Ecto neural progenitor cell (in vitro differentiated cells): ENCODE results near the gene SCN2B.

Source experiments
- DNase-seq: peaks from one replicate; pipeline ENCODE4 v3.0.0-alpha.2; 2018; ENCODE audit warnings: low spot score

SCN2B gene

DNA sequence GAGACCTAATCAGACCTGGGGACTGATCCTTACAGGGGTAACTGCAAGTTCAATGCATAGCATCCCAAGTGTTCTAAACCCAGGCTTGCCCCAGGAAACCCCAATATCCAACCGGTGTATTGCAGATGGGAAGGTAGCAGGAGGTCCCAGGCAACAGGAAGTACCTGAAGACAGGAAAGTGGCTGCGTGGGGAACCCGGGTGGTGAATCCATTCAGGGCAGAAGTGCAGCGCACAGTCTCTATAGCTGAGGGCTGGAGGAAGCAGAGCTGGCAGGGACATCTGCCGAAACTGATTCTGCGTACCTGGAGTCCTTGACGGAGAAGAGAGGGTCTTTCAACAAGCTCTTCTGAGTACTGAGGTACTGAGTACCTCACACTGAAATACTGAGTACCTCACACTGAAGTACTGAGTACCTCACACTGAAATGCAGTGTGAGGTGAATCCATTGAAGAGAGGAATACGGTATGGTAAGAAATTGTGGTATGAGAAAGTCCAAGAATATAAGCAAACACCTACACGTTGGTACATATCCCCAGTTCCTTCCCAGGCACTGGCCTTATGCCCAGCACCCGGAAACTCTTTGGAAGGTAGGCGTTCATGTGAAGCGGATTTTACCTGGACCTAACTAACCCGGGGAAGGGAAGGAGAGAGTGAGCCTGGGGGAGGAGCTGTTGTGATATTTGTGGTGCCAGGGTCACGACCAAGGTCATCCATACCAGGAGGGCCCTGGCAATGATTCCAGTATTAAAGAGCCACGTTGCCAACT is 43.9 kb downstream of the SCN2B start:
- DNase-seq, result no peak

DNA sequence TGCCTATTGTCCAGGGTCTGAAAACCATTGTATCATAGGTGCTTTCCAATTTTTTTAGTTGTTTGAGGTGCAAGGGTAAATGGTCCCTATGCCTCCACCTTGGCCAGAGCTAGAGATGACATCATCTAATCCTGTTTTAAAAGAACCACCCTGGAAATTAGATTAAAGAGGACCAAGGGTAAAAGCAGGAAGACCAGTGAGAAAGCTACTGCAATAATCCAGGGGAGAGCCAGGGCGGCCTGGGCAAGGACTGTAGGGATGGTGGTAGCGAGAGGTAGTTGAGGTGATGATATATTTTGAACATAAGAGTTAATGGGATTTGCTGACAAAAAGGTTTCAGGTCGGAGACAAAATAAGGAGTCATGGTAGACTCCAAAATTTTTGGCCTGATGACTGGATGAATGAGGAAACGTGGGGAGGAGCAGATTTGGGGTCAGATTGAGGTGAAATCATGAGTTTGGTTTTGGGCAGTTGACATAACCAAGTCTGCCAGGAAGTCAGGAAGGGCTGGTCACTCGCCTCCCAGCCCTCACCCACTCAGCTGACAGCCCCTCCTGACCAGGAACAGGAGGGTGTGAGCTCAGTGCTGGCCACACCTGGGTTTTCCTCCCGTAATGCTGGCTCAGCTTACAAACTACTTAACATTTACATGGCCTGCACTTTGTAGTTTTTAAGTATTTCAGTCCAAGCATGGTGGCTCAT is 46.8 kb downstream of the SCN2B start:
- no peak for DNase-seq

DNA sequence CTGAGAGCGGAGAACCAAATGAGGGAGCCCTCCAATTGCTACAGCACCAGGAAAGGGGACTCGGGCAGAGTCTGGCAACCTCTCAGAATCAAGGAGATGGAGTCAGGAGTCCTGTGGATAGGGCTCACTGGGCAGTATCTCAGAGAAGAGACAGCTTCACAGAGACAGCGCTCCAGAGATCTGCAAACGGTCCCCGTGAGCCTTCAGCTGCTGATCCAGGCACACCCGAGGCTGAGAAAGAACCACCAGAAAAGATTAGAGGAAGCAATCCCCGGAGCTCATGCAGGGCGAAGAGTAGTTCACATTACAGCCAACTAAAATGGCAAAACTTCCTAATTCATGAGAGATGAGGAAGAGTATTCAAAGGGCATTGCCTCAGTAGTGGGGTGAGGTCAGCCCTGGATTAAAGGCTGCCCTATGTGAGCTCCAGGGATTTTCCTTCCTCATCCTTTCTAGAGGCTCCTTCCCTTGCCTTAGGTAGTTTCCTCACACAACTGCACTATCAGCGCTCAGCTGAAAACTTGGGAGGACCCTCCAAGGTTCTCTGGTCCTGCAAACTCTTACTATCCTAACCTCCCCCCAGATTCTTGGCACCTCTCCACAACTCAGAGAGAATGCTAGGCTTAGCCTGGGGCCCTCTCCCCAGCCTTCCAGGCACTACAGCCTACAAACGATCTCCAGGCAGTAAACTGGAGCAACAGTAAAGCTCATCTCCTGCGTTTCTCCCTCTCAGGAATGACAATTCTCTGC is 47.5 kb downstream of the SCN2B start:
- DNase-seq, result no peak

DNA sequence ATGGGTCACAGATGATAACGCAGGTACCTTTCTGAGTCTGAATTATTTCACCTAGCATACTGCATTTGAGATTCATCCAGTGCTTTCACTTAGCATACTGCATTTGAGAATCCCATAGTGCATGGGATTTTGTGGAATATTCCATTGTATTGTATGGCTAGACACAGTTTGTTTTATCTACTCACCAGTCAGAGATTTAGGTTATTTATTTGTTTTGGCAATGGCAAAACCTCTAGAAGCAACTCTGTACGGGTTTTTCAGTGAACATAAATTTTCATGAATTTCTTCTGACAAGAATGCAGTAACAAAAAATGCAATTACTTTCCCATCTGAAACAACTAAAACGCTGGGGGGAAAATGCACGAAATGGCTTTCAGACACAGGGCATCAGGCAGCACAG is 48.1 kb downstream of the SCN2B start:
- DNase-seq, result no peak

DNA sequence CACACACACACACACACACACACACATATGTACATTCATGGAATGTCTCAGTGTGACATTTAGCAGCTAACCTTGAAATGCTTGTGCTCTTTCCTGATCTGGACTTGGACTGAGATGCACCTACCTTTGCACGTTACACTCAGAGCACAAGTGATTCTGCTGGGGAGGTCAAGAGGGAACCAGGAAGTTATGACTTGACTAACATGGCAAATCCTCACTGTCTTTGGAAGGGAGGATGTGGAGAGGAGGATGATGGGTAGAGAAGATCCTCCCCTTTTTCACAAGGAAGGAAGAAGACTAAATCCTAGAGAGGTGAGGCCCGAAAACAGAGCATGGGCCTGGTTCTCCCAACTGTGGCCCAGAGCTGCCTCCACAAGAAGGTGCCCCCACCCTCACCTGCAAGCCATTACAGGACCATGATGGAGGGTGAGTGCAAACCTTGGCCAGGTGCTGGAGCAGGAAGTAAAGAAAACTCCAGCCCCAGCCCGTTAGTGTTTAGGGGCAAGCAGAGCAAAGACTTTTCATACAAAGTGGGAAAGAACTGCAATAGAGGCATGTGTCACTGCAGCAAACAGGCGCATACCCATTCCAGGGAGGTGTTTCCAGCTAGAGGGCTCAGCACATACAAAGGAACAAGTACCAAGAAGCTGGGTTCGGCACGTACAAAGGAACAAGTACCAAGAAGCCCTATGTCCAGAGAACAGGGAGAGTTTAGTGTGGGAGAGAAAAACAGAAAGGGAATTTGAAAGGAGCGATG is 50.2 kb downstream of the SCN2B start:
- no peak for DNase-seq

DNA sequence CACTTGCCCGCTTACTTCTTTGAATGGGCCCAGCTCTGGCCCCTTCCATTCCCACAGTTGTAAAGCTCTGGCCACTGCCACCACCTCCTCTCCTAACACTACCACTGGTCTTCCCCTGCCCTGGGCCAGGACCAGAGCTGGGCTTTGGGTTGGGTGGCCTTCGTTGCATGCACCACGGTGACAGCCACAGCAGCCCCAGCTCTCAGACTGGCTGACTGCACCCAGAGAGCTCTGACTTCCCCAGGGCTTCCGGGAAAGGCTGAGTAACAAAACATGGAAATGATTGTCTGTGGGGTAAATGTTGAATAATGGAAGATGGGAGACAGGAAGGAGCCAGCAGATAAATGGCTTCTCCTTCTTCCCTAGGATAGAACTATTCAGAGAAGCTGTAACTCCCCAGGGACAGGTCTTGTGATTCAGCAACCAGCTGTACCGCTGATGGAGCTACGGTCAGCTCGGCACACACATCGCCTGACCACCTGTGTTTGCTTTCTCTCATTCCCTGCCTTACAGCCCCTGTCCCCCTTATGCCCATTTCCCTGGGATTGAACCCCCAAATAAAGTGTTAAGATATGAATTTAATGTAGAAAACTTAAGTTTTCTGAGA is 51.4 kb downstream of the SCN2B start:
- no peak for DNase-seq

DNA sequence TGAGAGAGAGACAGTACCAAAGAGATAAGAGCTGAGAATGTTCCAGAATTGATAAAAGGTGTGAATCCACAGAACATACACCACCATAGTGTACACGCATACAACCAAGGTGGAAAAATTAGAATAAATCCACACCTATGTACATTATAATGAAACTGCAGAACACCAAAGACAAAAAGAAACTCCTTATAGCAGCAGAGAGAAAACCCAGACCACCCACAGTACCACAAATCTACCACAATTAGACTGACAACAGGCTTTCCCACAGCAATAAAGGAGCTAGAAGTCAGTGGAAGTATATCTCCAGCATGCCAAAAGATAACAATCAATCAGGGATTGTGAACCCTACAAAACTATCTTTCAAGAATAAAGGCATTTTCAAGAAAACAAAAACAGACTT is 55.6 kb downstream of the SCN2B start:
- DNase-seq, result no peak

DNA sequence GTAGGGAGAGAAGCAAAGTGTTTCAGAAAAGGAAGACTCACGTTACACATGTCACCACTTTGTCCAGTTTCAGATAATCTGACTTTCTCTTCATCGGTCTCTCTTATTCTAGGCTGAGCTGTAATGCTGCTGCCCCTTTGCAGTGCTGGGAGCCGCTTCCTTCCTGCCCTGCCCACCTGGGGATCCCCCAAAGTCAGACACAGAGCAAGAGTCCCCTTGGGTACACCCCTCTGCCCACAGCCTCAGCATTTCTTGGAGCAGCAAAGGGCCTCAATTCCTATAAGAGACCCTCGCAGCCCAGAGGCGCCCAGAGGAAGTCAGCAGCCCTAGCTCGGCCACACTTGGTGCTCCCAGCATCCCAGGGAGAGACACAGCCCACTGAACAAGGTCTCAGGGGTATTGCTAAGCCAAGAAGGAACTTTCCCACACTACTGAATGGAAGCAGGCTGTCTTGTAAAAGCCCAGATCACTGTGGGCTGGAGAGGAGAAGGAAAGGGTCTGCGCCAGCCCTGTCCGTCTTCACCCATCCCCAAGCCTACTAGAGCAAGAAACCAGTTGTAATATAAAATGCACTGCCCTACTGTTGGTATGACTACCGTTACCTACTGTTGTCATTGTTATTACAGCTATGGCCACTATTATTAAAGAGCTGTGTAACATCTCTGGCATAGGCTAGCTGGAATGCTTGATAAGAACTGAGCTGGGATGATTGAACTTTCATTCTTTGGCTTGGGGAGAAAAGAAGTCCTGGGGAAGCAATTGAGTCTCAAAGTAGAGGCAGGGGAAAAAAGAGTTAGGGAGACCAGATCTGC is 58.4 kb downstream of the SCN2B start:
- no peak for DNase-seq

DNA sequence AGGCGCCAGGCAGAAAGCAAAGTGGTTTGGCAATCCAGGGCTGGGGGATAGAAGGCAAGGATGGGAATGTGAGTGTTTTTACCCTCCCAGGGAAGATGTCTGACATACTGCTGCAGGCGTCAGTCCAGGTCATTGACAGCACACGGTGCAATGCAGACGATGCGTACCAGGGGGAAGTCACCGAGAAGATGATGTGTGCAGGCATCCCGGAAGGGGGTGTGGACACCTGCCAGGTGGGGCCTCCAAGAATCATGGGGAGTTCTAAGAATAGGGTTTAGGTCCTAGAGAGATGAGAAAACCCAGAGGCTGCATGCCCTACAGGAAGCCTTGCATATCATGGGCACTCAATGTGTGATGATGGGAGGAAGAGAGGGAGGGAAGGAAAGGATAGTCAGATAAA is 61.4 kb downstream of the SCN2B start:
- DNase-seq, result no peak

DNA sequence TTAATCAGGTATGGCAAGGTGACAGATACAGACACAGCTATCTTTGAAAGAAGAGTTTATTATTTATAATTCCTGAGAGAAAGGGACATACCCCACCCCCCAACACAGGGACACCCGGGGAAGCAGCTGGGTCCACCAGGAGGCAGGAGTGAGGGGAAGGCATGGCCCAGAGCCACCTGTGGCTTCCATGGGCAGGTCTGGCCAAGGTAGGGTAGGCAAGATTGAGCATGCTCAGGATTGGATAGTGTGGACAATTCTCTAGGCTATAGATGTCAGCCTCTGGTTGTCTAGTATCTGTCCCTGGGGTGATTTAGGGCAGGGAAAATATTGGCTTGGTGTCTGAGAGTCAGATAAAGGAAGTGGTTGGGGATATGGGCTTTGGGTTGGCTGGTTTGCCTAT is 62.2 kb downstream of the SCN2B start:
- no peak for DNase-seq

DNA sequence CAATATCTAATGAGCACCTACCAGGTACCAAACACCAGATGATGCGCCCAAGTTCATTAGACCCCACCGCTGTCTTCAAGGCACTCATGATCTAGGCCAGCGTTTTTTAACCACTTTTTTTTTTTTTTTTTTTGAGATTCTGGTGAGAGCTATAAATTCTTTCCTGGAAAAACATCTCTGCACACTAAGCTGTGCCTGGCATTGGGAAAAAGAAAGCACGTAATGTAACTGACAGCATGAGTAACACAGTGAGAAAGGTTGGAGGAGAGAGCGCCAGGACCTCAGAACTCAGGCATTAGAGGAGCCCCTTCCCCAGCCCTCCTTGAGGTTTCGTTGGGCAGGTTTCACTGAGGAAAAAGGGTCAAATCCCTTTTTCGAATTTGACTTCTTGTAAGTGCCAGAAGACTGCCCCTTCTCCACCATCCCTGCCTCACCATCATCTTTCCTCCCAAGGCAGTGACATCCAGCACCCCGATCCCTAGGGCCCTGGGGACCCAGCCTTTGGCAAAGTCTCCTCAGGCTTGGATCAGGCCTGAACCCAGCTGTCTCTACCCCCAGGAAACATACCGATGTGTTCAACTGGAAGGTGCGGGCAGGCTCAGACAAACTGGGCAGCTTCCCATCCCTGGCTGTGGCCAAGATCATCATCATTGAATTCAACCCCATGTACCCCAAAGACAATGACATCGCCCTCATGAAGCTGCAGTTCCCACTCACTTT is 63.6 kb downstream of the SCN2B start:
- no peak for DNase-seq
